Measurements from ENCODE around the gene EN1. TPM values are rescaled to one million over a fixed set of nuclear protein-coding genes. Genes with fewer than 3 reads are reported as not detected.

The EN1 gene
- total and polyA plus RNA-seq, 9 donors = not detected

DNA sequence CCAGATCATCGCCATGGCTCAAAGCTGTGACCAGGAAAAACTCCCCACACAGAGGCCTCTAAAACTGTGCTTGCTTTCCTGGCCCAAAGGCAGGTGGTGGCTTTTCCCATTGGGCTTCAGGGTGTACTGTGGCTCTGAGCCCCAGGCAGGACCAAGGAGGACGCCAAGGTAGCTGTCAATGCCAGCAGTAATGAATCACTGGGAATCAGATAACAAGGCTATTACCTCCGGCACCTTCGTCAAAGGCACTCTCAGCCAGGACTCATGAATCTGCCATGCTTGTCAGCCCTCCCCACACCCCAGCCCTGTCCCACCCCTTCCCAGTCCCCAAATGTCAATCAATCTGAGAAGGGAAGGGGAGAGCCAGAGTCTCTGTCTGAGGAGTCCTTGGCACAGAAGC, 27.9 kb upstream of the EN1 start:
- WGBS, 3 donors = 25 to 27% (median 26%) methylated on average over 4 of the region's 4 CpGs
- no peaks in the 10 kb centered on the region for H3K9me3 ChIP-seq
- TF ChIP-seq POLR2A (IDR thresholded peaks at IDR 0.05) = no peak
- TF ChIP-seq, protein P1, sequence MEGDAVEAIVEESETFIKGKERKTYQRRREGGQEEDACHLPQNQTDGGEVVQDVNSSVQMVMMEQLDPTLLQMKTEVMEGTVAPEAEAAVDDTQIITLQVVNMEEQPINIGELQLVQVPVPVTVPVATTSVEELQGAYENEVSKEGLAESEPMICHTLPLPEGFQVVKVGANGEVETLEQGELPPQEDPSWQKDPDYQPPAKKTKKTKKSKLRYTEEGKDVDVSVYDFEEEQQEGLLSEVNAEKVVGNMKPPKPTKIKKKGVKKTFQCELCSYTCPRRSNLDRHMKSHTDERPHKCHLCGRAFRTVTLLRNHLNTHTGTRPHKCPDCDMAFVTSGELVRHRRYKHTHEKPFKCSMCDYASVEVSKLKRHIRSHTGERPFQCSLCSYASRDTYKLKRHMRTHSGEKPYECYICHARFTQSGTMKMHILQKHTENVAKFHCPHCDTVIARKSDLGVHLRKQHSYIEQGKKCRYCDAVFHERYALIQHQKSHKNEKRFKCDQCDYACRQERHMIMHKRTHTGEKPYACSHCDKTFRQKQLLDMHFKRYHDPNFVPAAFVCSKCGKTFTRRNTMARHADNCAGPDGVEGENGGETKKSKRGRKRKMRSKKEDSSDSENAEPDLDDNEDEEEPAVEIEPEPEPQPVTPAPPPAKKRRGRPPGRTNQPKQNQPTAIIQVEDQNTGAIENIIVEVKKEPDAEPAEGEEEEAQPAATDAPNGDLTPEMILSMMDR (IDR thresholded peaks at IDR 0.05) = no peak
- no peak for TF ChIP-seq EP300 (IDR thresholded peaks at IDR 0.05)
- H3K36me3 ChIP-seq = no peaks in the 10 kb centered on the region
- H3K27ac ChIP-seq = no peak overlapping the region
- H3K4me1 ChIP-seq (ENCODE audit: insufficient read depth) = no peaks in the 10 kb centered on the region
- no peaks in the 10 kb centered on the region for H3K27me3 ChIP-seq
- intact Hi-C loops (cut with DNase I) = no loop called here
- no peak overlapping the region for H3K4me3 ChIP-seq
- DNase-seq = no peak

DNA sequence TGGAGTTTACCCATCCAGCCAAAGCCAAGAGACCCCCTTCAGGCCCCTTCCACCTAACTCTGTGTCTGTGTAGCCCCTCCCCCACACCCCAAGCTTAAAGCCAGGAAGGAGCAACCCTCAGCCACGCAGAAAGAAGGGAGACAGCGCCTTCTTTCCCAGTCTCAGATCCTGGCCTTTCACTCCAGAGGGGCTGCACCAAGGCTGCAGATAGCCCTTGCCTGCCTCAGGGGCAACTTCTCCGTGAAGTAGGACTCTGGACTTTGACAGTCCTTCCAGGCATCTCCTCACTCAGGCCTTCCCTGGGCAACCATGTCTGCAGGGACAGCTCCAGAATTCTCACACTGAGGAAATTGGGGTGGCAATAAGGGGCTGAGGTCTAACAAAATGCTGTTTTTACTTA, 26.9 kb upstream of the EN1 start:
- Histone ChIP-seq H3K9me3 (no peaks in the 10 kb centered on the region), H3K4me3 (no peak overlapping the region), H3K27me3 (no peaks in the 10 kb centered on the region), H3K27ac (no peak overlapping the region), H3K36me3 (no peaks in the 10 kb centered on the region), H3K4me1 (ENCODE audit: insufficient read depth) (no peaks in the 10 kb centered on the region)
- WGBS, 3 donors = 57 to 64% (median 62%) methylated on average over 3 of the region's 3 CpGs
- no peak for DNase-seq
- intact Hi-C loops (cut with DNase I) = no loop called here
- TF ChIP-seq EP300 (IDR thresholded peaks at IDR 0.05) = no peak
- no peak for TF ChIP-seq POLR2A (IDR thresholded peaks at IDR 0.05)
- TF ChIP-seq, protein P1 (IDR thresholded peaks at IDR 0.05) = no peak

- Histone ChIP-seq H3K36me3 (no peaks in the 10 kb centered on the region), H3K4me1 (ENCODE audit: insufficient read depth) (no peaks in the 10 kb centered on the region), H3K9me3 (no peaks in the 10 kb centered on the region), H3K27me3 (no peaks in the 10 kb centered on the region), H3K27ac (no peak overlapping the region), H3K4me3 (no peak overlapping the region)
- intact Hi-C loops (cut with DNase I) = no loop called here
- DNase-seq = no peak
- WGBS, 3 donors = 2 to 5% (median 3%) methylated on average over 3 of the region's 3 CpGs
- TF ChIP-seq POLR2A (IDR thresholded peaks at IDR 0.05) (no peak), EP300 (IDR thresholded peaks at IDR 0.05) (no peak)
- TF ChIP-seq, protein P1 (IDR thresholded peaks at IDR 0.05) = no peak
Observed at GRCh38 chr2:118865106-118865505, 17.7 kb upstream of the EN1 start.

DNA sequence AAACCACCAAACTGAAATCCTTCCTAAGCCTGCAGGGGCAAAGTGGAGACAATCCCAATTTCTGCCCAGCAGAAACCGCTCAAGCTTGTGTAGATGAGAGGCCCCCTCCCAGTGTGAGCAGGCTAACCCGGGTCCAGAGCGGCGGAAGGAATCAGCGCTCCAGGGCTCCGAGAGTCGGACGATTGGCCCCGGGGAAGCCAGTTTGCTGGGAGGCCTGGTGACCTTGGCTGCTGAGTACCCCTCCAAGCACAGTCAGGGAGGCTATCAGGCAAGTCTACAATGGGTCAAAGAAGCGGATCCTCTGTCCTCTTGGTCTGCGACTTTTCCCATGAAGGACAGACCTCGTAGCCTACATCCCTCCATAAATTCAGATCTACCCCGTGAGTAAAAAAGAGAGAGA, 16.8 kb upstream of the EN1 start:
- Histone ChIP-seq H3K27me3 (no peaks in the 10 kb centered on the region), H3K27ac (no peak overlapping the region), H3K9me3 (no peaks in the 10 kb centered on the region), H3K4me1 (ENCODE audit: insufficient read depth) (no peaks in the 10 kb centered on the region), H3K36me3 (no peaks in the 10 kb centered on the region), H3K4me3 (no peak overlapping the region)
- TF ChIP-seq POLR2A (IDR thresholded peaks at IDR 0.05) (no peak), EP300 (IDR thresholded peaks at IDR 0.05) (no peak)
- TF ChIP-seq, protein P1 (IDR thresholded peaks at IDR 0.05) = no peak
- no peak for DNase-seq
- 74 to 86% (median 84%) methylated on average over 13 of the region's 13 CpGs for WGBS, 3 donors
- intact Hi-C loops (cut with DNase I) = no loop called here

DNA sequence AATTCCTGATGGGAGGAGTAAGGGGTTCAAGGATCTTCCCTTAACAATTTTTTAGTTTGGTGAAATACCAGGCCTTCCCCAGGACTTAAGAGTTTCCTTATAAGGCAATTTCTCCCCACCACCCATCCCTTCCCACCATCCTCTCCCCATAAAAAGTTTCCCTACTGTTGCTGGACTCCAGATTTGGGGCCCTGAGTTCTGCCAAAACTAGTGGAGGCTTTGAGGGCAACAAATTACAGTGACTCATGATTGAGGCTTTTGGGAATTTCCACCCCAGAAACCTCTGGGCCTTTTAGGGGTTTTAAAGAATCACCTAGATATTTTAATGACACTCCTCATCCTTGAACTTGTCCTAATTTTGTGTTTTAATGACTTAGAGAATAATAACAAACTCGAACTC, 14.3 kb upstream of the EN1 start:
- H3K9me3 ChIP-seq = no peaks in the 10 kb centered on the region
- H3K4me3 ChIP-seq = no peak overlapping the region
- no peak for DNase-seq
- H3K4me1 ChIP-seq (ENCODE audit: insufficient read depth) = no peaks in the 10 kb centered on the region
- H3K36me3 ChIP-seq = no peaks in the 10 kb centered on the region
- intact Hi-C loops (cut with DNase I) = no loop called here
- TF ChIP-seq POLR2A (IDR thresholded peaks at IDR 0.05) (no peak), EP300 (IDR thresholded peaks at IDR 0.05) (no peak)
- TF ChIP-seq, protein P1 (IDR thresholded peaks at IDR 0.05) = no peak
- WGBS, 3 donors = 30 to 46% (median 36%) methylated on average over 1 of the region's 1 CpG
- no peaks in the 10 kb centered on the region for H3K27me3 ChIP-seq
- no peak overlapping the region for H3K27ac ChIP-seq
